ENCODE data around the gene CHD9.

The CHD9 gene

GRCh38 chr16:53093162-53093744 is 38.5 kb downstream of the CHD9 start:
- in situ Hi-C loops (cut with MboI; ENCODE audit: low sequenced_read_pairs), result no loop called here

GRCh38 chr16:53094013-53094630 is 39.3 kb downstream of the CHD9 start:
- in situ Hi-C loops (cut with MboI; ENCODE audit: low sequenced_read_pairs), result no loop called here

GRCh38 chr16:53097190-53097589 is 42.4 kb downstream of the CHD9 start:
- in situ Hi-C loops (cut with MboI; ENCODE audit: low sequenced_read_pairs), result no loop called here

- in situ Hi-C loops (cut with MboI; ENCODE audit: low sequenced_read_pairs), result no loop called here
These were observed 43.9 kb downstream of the CHD9 start for GRCh38 chr16:53098526-53099317.

- in situ Hi-C loops (cut with MboI; ENCODE audit: low sequenced_read_pairs), result no loop called here
These were observed 44.7 kb downstream of the CHD9 start for GRCh38 chr16:53099318-53100130.

GRCh38 chr16:53100131-53100748 is 45.4 kb downstream of the CHD9 start:
- in situ Hi-C loops (cut with MboI; ENCODE audit: low sequenced_read_pairs), result no loop called here

- in situ Hi-C loops (cut with MboI; ENCODE audit: low sequenced_read_pairs), result no loop called here
These were observed 46.1 kb downstream of the CHD9 start for GRCh38 chr16:53100889-53101288.

GRCh38 chr16:53103811-53104210 is 49.0 kb downstream of the CHD9 start:
- in situ Hi-C loops (cut with MboI; ENCODE audit: low sequenced_read_pairs), result no loop called here

GRCh38 chr16:53105565-53105964 is 50.8 kb downstream of the CHD9 start:
- in situ Hi-C loops (cut with MboI; ENCODE audit: low sequenced_read_pairs), result no loop called here

- in situ Hi-C loops (cut with MboI; ENCODE audit: low sequenced_read_pairs), result no loop called here
These were observed 56.4 kb downstream of the CHD9 start for GRCh38 chr16:53111078-53111791.

- in situ Hi-C loops (cut with MboI; ENCODE audit: low sequenced_read_pairs), result no loop called here
These were observed 57.2 kb downstream of the CHD9 start for GRCh38 chr16:53112015-53112414.

- in situ Hi-C loops (cut with MboI; ENCODE audit: low sequenced_read_pairs), result no loop called here
These were observed 60.3 kb downstream of the CHD9 start for GRCh38 chr16:53115047-53115446.

- in situ Hi-C loops (cut with MboI; ENCODE audit: low sequenced_read_pairs), result no loop called here
These were observed 61.0 kb downstream of the CHD9 start for GRCh38 chr16:53115773-53116172.

- in situ Hi-C loops (cut with MboI; ENCODE audit: low sequenced_read_pairs), result no loop called here
These were observed 66.3 kb downstream of the CHD9 start for GRCh38 chr16:53121043-53121620.

- in situ Hi-C loops (cut with MboI; ENCODE audit: low sequenced_read_pairs), result no loop called here
These were observed 66.9 kb downstream of the CHD9 start for GRCh38 chr16:53121661-53122060.

- in situ Hi-C loops (cut with MboI; ENCODE audit: low sequenced_read_pairs), result no loop called here
These were observed 69.0 kb downstream of the CHD9 start for GRCh38 chr16:53123747-53124146.

GRCh38 chr16:53126390-53126789 is 71.6 kb downstream of the CHD9 start:
- in situ Hi-C loops (cut with MboI; ENCODE audit: low sequenced_read_pairs), result no loop called here

GRCh38 chr16:53129281-53130158 is 74.7 kb downstream of the CHD9 start:
- in situ Hi-C loops (cut with MboI; ENCODE audit: low sequenced_read_pairs), result no loop called here
